Chondrocyte (in vitro differentiated cells): Measurements from ENCODE around the gene DYNC1I1. TPM values are rescaled to one million over a fixed set of nuclear protein-coding genes. Genes with fewer than 3 reads are reported as not detected.

Experiments
- DNase-seq: peaks from one replicate; pipeline ENCODE4 v3.0.0; 2021; ENCODE audit warnings: mixed read lengths, low spot score
- H3K27ac Mint-ChIP-seq: one replicate; pipeline ENCODE4 v1.8.0; 2021; ENCODE audit warnings: mild to moderate bottlenecking, moderate library complexity, mixed read lengths; ENCODE audit not compliant: unreplicated experiment
- H3K27me3 Mint-ChIP-seq: 2 replicates; pipeline ENCODE4 v1.8.0; 2021; ENCODE audit warnings: low read depth, mixed read lengths
- H3K36me3 Mint-ChIP-seq: 2 replicates; pipeline ENCODE4 v1.8.0; 2021; ENCODE audit warnings: low read depth, mixed read lengths
- H3K4me1 Mint-ChIP-seq: 2 replicates; pipeline ENCODE4 v1.8.0; 2021; ENCODE audit warnings: low read depth, mild to moderate bottlenecking, mixed read lengths
- H3K4me3 Mint-ChIP-seq: one replicate; pipeline ENCODE4 v1.8.0; 2021; ENCODE audit warnings: mild to moderate bottlenecking, moderate library complexity, mixed read lengths; ENCODE audit not compliant: unreplicated experiment
- H3K9me3 Mint-ChIP-seq: 2 replicates; pipeline ENCODE4 v1.8.0; 2021; ENCODE audit warnings: low read depth, mixed read lengths
- total RNA-seq: library from RNA; stranded (reverse); gene quantifications from 3 replicates; pipeline ENCODE4 v1.2.1, GENCODE V29; 2021
- TF ChIP-seq, protein P1 (sequence below): fragments of 200-600 bp; sonication (generic); IDR thresholded peaks from 2 replicates; pipeline ENCODE4 v1.5.0; 2021; ENCODE audit warnings: antibody characterized with exemption, mild to moderate bottlenecking, moderate library complexity

Gene DYNC1I1
- total RNA-seq, 1 donor from 2014 or later: 17.4 TPM

DNA sequence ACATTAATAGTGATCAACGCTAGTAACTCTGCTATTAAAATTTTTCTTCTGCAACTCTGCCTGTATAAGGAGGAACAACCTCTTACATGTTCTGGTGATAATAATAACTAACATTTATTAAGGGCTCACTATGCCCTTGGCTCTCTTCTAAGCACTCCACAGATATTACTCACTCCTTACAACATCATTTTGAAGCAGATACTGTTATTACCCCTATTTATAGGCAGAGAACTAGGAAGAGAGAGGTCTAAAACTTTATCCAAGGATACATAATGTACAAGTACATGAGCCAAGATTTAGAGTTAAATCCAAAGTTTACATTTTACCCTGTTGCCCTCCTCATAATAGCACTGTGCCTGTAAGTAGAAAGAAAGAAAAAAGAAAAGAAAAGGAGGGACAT is 205.6 kb downstream of the DYNC1I1 start:
- TF ChIP-seq, protein P1, sequence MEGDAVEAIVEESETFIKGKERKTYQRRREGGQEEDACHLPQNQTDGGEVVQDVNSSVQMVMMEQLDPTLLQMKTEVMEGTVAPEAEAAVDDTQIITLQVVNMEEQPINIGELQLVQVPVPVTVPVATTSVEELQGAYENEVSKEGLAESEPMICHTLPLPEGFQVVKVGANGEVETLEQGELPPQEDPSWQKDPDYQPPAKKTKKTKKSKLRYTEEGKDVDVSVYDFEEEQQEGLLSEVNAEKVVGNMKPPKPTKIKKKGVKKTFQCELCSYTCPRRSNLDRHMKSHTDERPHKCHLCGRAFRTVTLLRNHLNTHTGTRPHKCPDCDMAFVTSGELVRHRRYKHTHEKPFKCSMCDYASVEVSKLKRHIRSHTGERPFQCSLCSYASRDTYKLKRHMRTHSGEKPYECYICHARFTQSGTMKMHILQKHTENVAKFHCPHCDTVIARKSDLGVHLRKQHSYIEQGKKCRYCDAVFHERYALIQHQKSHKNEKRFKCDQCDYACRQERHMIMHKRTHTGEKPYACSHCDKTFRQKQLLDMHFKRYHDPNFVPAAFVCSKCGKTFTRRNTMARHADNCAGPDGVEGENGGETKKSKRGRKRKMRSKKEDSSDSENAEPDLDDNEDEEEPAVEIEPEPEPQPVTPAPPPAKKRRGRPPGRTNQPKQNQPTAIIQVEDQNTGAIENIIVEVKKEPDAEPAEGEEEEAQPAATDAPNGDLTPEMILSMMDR: no peak
- Mint-ChIP-seq H3K36me3 (peaks cover 8% of the 10 kb centered on the region), H3K27ac (no peak overlapping the region), H3K4me3 (no peak overlapping the region), H3K27me3 (no peaks in the 10 kb centered on the region), H3K9me3 (no peaks in the 10 kb centered on the region), H3K4me1 (peaks cover 20% of the 10 kb centered on the region)
- no peak for DNase-seq

DNA sequence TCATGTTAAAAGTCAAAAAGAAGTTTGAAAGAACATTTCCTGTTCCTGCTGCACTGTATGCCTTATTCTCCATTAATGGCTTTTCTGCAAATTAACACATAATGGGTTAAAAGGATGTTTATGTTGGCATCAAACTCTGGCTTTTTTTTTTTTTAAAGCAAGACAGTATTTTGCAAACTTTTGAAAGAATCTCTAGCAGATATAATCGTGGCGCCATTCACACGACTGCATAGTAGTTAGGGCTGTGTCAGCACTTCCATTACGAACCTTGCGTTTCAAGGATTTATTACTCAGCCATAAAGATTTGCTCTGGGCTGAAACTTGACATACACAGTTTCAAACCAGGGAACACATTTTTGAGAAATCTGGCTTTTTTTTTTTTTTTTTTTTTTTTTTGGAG is 207.8 kb downstream of the DYNC1I1 start:
- peaks cover 10% of the 10 kb centered on the region for H3K36me3 Mint-ChIP-seq
- H3K27ac Mint-ChIP-seq: no peak overlapping the region
- H3K27me3 Mint-ChIP-seq: no peaks in the 10 kb centered on the region
- no peaks in the 10 kb centered on the region for H3K9me3 Mint-ChIP-seq
- TF ChIP-seq, protein P1: no peak
- peaks cover 7% of the 10 kb centered on the region for H3K4me1 Mint-ChIP-seq
- no peak overlapping the region for H3K4me3 Mint-ChIP-seq
- no peak for DNase-seq

DNA sequence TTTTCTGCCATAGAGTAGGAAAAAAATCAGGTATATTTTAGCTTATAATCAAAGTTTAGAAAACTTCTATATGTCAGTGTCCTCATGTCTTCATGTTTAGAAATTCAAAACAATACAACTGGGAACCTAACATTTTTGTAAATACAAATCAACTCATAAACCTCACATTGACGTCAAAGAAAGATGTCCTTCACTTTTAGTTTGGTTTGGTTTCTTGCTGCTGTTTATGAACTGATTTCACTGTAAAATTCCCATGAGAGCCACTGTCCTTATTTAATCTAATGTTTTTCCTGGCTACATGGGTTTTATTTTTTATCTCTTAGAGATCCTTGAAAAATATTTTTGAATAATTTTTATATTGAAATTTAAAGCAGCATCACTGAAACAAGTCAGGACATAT is 208.4 kb downstream of the DYNC1I1 start:
- H3K4me1 Mint-ChIP-seq: peaks cover 5% of the 10 kb centered on the region
- TF ChIP-seq, protein P1: no peak
- H3K36me3 Mint-ChIP-seq: peaks cover 10% of the 10 kb centered on the region
- H3K27me3 Mint-ChIP-seq: no peaks in the 10 kb centered on the region
- no peak for DNase-seq
- no peaks in the 10 kb centered on the region for H3K9me3 Mint-ChIP-seq
- no peak overlapping the region for H3K27ac Mint-ChIP-seq
- no peak overlapping the region for H3K4me3 Mint-ChIP-seq

DNA sequence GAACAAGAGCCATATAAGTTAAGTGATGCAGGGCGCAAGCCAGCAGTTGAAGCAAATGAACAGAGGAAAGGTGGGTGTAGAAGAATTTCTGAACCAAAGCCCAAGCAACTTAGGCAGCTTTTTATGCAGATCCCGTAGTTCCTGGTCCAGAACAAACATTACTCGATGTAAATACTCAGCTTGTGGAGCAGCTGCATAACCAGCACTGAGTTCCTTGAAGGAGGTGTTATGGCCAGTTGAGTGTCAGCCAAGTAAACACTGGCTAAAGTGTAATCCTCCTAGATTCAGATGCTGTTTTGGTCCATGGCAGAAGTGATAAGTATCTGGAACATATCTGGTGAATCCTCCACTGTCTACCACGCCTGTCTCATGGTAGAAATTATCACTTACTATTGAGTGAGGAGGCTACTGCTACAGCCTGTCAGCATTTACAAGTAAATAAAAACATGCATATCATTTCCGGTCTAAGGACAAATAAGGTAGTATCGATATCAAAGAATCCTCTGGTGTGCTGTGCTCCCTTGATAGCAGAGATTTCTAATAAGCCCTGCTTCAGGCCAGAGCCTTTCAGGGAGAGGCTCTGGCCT is 213.9 kb downstream of the DYNC1I1 start:
- no peak for DNase-seq
- H3K27ac Mint-ChIP-seq: no peak overlapping the region
- H3K36me3 Mint-ChIP-seq: peaks cover 25% of the 10 kb centered on the region
- no peaks in the 10 kb centered on the region for H3K27me3 Mint-ChIP-seq
- peaks cover 6% of the 10 kb centered on the region for H3K4me1 Mint-ChIP-seq
- no peak overlapping the region for H3K4me3 Mint-ChIP-seq
- no peaks in the 10 kb centered on the region for H3K9me3 Mint-ChIP-seq
- TF ChIP-seq, protein P1: no peak

DNA sequence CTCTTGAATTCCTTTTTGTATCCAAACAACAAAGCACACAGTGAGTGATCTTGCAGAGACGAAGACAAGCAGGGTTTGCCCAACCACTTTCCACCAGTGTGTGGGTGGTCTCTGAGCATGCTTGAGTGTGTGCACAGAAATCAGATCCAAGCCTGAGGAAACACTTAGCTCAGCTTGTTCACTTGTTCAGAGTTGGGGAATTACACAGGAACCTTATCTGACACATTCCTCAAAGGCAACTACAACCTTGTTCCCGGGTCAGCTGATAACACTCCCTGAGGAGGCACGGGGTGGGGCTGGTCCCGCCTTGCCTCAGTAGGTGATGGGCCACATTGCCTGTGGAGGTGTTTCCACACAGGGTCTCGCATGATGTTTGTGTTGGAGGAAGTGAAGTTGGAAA is 216.9 kb downstream of the DYNC1I1 start:
- TF ChIP-seq, protein P1: no peak
- H3K4me1 Mint-ChIP-seq: peaks cover 6% of the 10 kb centered on the region
- DNase-seq: no peak

More for the DNA sequence above, 216.9 kb downstream of the DYNC1I1 start:
- H3K27me3 Mint-ChIP-seq: no peaks in the 10 kb centered on the region
- peaks cover 25% of the 10 kb centered on the region for H3K36me3 Mint-ChIP-seq
- no peaks in the 10 kb centered on the region for H3K9me3 Mint-ChIP-seq
- no peak overlapping the region for H3K4me3 Mint-ChIP-seq
- H3K27ac Mint-ChIP-seq: no peak overlapping the region
